HG02970 (cell line): ENCODE results near the gene RBMS1.

Experiments
- ATAC-seq: cut with Tn5 transposase; IDR thresholded peaks from one replicate; pipeline ENCODE4 v1.9.1; 2021; ENCODE audit warnings: mild to moderate bottlenecking, moderate library complexity, moderate number of reproducible peaks; ENCODE audit not compliant: unreplicated experiment, low FRiP score

The RBMS1 gene

GRCh38 chr2:160339726-160340125 is 153.9 kb downstream of the RBMS1 start:
- no peak for ATAC-seq

DNA sequence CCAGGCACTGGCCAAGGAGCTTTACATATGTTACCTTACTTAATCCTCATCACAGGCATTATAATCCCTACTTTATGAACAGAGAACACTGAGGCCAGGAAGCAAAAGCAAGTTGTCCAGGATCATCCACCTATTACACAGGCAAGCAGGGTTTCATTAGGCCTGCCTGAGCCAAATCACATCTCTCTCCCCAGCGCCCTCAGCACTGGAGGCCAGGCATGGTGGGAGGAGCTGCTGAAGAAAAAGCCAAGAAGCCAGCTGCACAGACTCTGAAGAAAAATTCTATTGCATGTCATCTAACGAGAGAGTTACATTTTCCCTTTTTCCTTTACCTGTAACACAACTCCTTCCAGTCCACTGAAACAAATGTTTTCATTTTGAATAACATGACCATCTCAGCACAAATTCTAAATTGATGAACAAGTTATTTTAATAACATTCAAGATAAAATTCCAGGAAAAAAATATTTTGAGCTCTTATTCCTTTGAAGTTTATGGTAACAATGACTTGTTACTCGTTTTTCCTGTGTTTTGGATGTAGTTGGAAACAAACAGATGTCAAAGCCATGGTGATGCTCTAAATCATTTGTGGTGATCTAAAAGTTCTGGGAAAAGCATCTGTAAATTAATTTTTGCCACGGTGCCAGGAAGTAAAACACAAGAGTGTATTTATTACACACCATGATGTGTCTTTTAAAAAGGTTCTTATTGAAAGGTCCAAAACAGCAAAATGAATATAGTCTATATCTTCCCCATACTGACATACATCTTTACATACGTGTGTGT is 154.5 kb downstream of the RBMS1 start:
- no peak for ATAC-seq

- no peak for ATAC-seq
These were observed 155.9 kb downstream of the RBMS1 start for GRCh38 chr2:160337728-160338127.

GRCh38 chr2:160336635-160337034 is 157.0 kb downstream of the RBMS1 start:
- ATAC-seq = no peak

GRCh38 chr2:160336105-160336504 is 157.5 kb downstream of the RBMS1 start:
- no peak for ATAC-seq

DNA sequence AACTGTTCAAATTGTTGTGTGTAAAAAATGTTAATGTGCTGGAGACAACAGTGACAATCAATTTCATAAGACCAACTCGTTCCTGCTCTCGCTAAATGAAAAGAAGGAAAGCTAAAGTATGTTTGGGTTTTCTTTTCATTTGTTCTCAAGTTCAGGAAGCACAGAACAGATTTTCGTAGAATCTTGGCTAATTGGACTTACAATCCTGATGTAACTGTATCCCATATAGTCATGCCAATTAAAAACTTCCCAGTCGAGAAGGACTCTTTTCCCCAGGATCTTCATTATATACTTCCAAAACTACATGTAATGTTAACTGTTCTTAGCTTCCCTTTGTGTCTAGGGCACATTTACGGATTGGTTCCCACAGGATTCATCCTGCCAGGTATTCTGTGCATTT is 158.2 kb downstream of the RBMS1 start:
- no peak for ATAC-seq

DNA sequence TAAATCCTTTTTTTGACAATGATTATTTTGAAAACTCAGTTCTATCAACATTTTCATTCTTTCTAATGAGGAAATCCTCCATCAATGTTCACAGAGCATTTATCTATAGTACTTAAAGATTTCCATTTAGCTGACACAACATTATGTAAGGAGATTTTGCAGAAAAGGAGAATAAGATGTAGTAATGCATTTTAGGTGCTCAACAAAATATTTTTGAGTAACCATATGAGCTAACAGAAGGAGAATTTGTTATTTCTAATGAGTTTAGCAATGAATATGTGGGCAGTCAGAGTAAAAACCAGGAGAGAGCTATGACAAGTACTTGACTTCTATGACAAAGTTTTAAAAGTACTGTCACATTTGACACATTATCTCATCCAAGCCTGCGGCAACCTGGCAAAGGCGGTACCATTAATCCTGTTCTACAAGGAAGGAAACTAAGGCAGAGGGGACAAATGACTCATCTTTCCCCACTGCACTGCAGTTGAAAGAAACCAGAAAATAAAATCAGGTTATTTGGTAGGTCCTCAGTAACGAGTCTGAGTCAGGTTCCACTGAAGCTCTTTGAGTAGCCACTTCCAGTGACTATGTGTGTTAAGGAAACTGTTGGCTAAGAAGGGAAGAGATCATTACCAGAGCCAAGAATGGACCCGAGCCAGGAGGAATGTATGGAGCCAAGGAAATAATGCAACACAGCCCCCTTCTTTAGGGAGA is 159.4 kb downstream of the RBMS1 start:
- no peak for ATAC-seq

GRCh38 chr2:160333324-160334027 is 160.1 kb downstream of the RBMS1 start:
- no peak for ATAC-seq

DNA sequence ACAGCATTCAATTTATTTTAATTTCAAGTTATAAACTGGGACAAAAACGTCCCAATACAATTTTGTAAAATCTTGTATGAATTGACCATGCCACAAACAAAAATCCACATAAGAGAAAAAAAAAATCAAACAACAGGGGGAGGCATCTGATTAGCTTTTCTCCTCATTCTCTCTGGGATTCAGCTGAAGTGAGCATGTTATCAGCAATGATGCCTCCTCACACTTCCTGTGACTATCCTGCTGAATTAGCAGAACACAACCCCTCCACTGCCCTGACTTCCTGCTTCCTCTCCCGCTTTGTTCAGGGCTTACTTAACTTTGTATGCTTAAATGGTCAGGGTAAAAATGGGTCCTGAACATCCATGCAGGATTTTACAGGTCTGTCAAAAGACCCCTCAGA is 161.3 kb downstream of the RBMS1 start:
- no peak for ATAC-seq

DNA sequence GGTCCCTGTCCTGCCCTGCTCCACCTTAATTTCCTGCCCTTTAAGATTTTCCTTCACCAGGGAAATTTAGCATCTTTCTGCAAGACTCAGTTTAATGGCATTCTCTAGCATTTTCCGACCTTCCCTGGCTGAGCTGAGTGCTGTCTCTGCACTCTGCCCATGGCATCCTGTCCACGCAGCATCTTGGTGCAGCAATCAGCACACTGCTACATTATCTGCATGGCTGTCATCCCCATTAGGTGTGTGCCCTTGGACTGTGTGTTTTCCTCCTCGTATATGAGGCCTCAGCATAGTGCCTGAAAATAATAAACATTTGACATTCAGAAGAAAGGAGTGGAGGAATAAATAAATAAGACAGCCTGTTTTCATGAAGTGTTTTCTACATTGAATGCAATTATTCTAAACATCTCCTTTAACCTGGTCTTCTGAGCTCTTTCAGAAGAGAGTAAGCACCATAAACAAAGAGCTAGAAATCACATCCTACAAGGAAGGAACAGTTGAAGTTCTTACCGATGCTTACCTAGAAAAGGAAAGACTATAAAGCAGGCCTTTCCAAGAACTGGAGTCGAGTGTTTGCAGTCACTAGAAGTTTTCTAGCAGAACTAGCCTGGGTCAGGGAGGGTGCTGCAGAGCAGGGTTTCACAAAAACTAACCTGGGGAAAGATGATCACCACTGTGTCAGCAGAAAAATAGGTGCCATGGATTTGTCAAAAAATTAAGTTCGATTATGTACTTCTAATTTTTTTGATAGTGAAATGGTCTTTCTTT is 162.2 kb downstream of the RBMS1 start:
- ATAC-seq = no peak

- no peak for ATAC-seq
These were observed 164.6 kb downstream of the RBMS1 start for GRCh38 chr2:160328811-160329527.

GRCh38 chr2:160326786-160327185 is 166.8 kb downstream of the RBMS1 start:
- no peak for ATAC-seq

GRCh38 chr2:160325418-160325817 is 168.2 kb downstream of the RBMS1 start:
- ATAC-seq = no peak

DNA sequence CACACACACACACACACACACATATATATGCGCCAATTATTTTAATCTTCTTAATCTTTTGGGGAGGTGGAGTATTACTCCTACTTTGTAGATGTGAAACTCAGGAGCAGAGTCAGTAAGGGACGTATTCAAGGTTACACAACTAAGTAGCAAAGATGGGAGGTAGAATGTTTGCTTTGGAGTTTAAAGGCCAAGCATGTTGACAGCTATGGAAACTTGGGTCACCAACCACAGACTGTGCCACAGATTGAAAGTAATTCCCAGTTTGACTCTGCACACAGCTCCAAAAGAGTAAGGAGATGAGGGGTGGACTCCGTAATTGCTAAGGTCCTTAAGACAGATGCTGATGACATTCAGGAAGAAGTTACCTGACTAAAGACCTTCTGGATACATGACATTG is 168.7 kb downstream of the RBMS1 start:
- no peak for ATAC-seq

DNA sequence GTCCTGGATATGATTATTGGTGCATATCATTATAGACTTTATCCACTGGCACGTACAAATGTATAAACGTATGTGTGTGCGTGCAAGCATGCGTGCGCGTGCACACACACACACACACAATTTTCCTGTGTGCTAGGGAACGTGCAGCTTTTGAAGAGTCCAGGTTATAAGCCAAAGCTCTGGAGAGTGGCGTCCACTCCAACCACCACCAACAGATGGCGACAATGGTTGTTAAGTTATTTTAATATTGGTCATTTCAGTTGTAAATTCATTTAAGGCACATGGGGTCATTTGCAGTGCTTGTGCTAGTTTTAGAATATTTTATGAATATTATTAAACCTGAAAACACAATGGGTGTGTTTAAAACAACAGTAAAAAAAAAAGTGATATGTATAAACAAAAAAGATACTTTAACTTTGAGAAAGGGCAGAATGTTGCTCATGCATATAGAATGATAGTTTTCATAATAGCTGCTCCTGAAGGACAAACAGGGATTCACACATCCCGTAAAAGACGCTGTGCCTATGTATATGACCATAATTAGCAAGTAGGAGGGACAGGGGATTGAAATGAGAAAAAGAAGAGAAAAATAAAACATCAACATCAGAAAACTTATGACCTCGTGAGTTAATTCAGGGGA is 169.3 kb downstream of the RBMS1 start:
- ATAC-seq = no peak

DNA sequence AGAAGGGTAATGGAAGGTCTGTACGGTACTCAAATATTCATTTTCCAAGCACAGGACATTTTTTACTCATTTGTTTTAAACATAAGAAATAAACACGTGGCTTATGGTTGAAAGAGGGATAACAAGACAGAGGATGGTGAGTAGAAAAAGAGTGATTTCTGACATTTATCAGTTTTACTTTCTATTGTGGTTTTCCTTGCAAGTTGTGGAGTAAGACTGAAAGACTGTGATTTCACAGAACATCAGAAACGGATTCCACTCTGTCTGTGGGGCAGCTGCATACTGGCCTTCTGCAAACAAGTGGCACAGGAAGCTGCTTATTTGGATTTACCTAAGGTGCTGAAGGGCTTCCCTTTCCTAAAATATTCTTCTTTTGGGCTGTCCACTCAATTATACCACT is 171.3 kb downstream of the RBMS1 start:
- ATAC-seq = no peak

DNA sequence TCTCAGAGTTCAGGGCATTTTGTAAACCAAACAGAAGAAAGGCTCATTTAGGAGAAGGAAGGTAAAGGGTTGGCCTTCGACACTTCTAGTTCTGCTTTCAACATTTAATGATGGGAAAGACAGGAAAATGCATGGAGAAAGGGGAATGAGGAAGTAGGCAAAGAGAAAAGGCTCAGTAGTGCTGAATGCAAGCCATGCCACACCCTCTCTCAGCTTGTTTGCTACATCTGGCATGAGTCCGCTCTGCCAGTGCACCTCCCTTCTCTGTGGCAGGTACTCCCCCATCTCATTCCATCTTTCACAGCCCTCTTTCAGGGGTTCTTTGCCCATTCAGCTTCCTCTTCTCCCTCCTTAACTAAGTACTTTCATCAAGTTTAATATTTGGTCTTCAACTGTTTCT is 172.6 kb downstream of the RBMS1 start:
- no peak for ATAC-seq

- ATAC-seq = no peak
These were observed 173.9 kb downstream of the RBMS1 start for GRCh38 chr2:160319700-160320099.

DNA sequence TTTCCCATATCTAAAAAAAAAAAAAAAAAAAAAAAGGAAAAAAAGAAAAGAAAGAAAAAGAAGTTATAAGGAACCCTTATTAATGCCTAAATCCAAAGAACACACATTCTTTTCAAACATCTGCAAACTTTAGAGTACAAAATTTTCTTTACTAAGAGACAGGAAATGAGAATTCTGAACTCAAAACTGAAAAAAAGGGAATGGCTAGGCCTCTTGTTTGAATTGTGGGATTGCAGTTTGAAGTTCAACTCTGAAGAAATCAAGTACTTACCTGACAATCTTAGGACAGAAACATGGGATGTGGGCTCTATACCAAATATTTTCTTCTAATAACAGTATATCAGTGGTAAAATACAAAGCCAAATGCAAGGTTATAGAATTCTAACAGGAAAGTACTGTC is 175.4 kb downstream of the RBMS1 start:
- ATAC-seq = no peak
